HCT116 (cell line): ENCODE data around the gene NPFFR1. TPM values are rescaled to one million over a fixed set of nuclear protein-coding genes. Genes with fewer than 3 reads are reported as not detected.

Experiments used
- ATAC-seq: fragments of 200-7000 bp; cut with Tn5 transposase; 2 replicates; pipeline ENCODE4 v1.9.1; 2020; ENCODE audit warnings: mild to moderate bottlenecking, moderate library complexity
- BruUV-seq: library from RNA; stranded (reverse); fragments of 400-500 nt; replicated peaks from 2 replicates; lab custom pipeline; 2021; lab: Mats Ljungman, UMichigan
- CTCF ChIA-PET: fragments of 300-600 bp; sonication (Branson Sonifier 250); formaldehyde crosslinking; loops from one replicate; lab custom pipeline; 2021; ENCODE audit warnings: antibody characterized with exemption; lab: Charles Lee
- POLR2A ChIA-PET: fragments of 300-600, 350-600 bp; sonication (Branson Sonifier 250); formaldehyde crosslinking; loops from one replicate; lab custom pipeline; 2021; ENCODE audit warnings: antibody characterized with exemption; lab: Charles Lee
- RAD21 ChIA-PET, 2 experiments: fragments of 300-600 bp; sonication (Branson Sonifier 250); formaldehyde crosslinking; loops; one replicate each; lab custom pipeline; 2023; ENCODE audit warnings: low total read pairs in 2 of 2; ENCODE audit not compliant: uncharacterized antibody in 2 of 2, unreplicated experiment in 2 of 2, low non-redundant PET in 1 of 2; lab: Charles Lee
- DNase-seq: peaks from one replicate; pipeline ENCODE4 v3.0.0-alpha.2; 2010; ENCODE audit warnings: low read depth, low spot score
- H2AFZ ChIP-seq: fragments of 200-600 bp; shearing (Covaris generic), sonication (generic); 2 replicates; pipeline ENCODE4 v1.6.1; 2017; ENCODE audit warnings: low read depth, mixed run types, mixed read lengths, antibody characterized with exemption, low read length; ENCODE audit not compliant: poor library complexity, severe bottlenecking
- H3K27ac ChIP-seq: 2 replicates; pipeline ENCODE4 v1.5.1; 2012; ENCODE audit warnings: low read depth, low read length
- H3K27me3 ChIP-seq: fragments of 200-600 bp; sonication (generic); 2 replicates; pipeline ENCODE4 v1.6.1; 2016; ENCODE audit warnings: mixed run types, low read length, mixed read lengths; ENCODE audit not compliant: insufficient read depth
- H3K36me3 ChIP-seq, 2 experiments: fragments of 200-500 bp in 1 of 2; fragments of 200-600 bp in 1 of 2; sonication (Bioruptor generic) in 1 of 2; sonication (generic) in 1 of 2; 2 replicates each; pipeline versions ENCODE4 v1.5.1 to v1.6.1; 2014 to 2016; ENCODE audit warnings: low read length in 2 of 2, inconsistent platforms in 1 of 2, mixed read lengths in 1 of 2, mixed run types in 1 of 2; ENCODE audit not compliant: insufficient read depth in 2 of 2, control insufficient read depth in 1 of 2
- H3K4me1 ChIP-seq, 2 experiments: fragments of 200-600 bp in 1 of 2; sonication (generic) in 1 of 2; 2 replicates each; pipeline versions ENCODE4 v1.5.1 to v1.6.1; 2012 to 2017; ENCODE audit warnings: low read length in 2 of 2, inconsistent platforms in 1 of 2, mild to moderate bottlenecking in 1 of 2, mixed read lengths in 1 of 2, mixed run types in 1 of 2, moderate library complexity in 1 of 2; ENCODE audit not compliant: insufficient read depth in 2 of 2, control insufficient read depth in 1 of 2
- H3K4me2 ChIP-seq: fragments of 200-600 bp; sonication (generic); 2 replicates; pipeline ENCODE4 v1.6.1; 2017; ENCODE audit warnings: mixed run types, low read length, mixed read lengths
- H3K4me3 ChIP-seq, 2 experiments: fragments of 200-600 bp in 1 of 2; sonication (generic) in 1 of 2; replicated peaks in 1 of 2; 2 replicates each; pipeline ENCODE4 v1.5.1; 2011 to 2016; ENCODE audit warnings: low read length in 2 of 2, control low read depth in 1 of 2, low read depth in 1 of 2, mild to moderate bottlenecking in 1 of 2, mixed read lengths in 1 of 2, mixed run types in 1 of 2
- H3K79me2 ChIP-seq: fragments of 200-600 bp; sonication (generic); 2 replicates; pipeline ENCODE4 v1.6.1; 2017; ENCODE audit warnings: mild to moderate bottlenecking, mixed run types, low read length, moderate library complexity, mixed read lengths; ENCODE audit not compliant: insufficient read depth
- H3K9ac ChIP-seq: fragments of 200-600 bp; sonication (generic); 2 replicates; pipeline ENCODE4 v1.6.1; 2016; ENCODE audit warnings: low read length, mixed read lengths
- H3K9me2 ChIP-seq: fragments of 200-600 bp; sonication (generic), shearing (Covaris generic); 2 replicates; pipeline ENCODE4 v1.6.1; 2017; ENCODE audit warnings: mixed run types, mild to moderate bottlenecking, moderate library complexity; ENCODE audit not compliant: insufficient read depth
- H3K9me3 ChIP-seq, 2 experiments: fragments of 200-500 bp in 1 of 2; fragments of 200-600 bp in 1 of 2; sonication (Bioruptor generic) in 1 of 2; sonication (generic) in 1 of 2; 2 replicates each; pipeline ENCODE4 v1.6.1; 2014 to 2017; ENCODE audit warnings: low read length in 2 of 2, mixed read lengths in 2 of 2, inconsistent platforms in 1 of 2, low read depth in 1 of 2, mild to moderate bottlenecking in 1 of 2, mixed run types in 1 of 2, moderate library complexity in 1 of 2; ENCODE audit not compliant: control insufficient read depth in 1 of 2, insufficient read depth in 1 of 2
- H4K20me1 ChIP-seq: fragments of 200-600 bp; sonication (generic), shearing (Covaris generic); 2 replicates; pipeline ENCODE4 v1.6.1; 2017; ENCODE audit warnings: mixed run types, mild to moderate bottlenecking, moderate library complexity; ENCODE audit not compliant: insufficient read depth
- CEBPB ChIP-seq: IDR thresholded peaks from 2 replicates; pipeline ENCODE4 v1.6.1; 2012; ENCODE audit warnings: low read depth
- ELF1 ChIP-seq: IDR thresholded peaks from 2 replicates; pipeline ENCODE4 v1.6.1; 2012; ENCODE audit warnings: low read depth, borderline replicate concordance
- EZH2 ChIP-seq: fragments of 200-600 bp; sonication (generic); IDR thresholded peaks from 2 replicates; pipeline ENCODE4 v1.6.1; 2017; ENCODE audit warnings: antibody characterized with exemption, mixed run types
- JUND ChIP-seq: IDR thresholded peaks from 2 replicates; pipeline ENCODE4 v1.6.1; 2012
- POLR2AphosphoS5 ChIP-seq: IDR thresholded peaks from 2 replicates; pipeline ENCODE4 v1.6.1; 2011; ENCODE audit warnings: mild to moderate bottlenecking, low read depth, low read length, moderate library complexity
- RAD21 ChIP-seq: IDR thresholded peaks from 2 replicates; pipeline ENCODE4 v1.6.1; 2012; ENCODE audit warnings: low read depth, mild to moderate bottlenecking
- SIN3A ChIP-seq: IDR thresholded peaks from 2 replicates; pipeline ENCODE4 v1.6.1; 2012; ENCODE audit warnings: low read depth
- SP1 ChIP-seq: IDR thresholded peaks from 2 replicates; pipeline ENCODE4 v1.6.1; 2012; ENCODE audit warnings: low read depth
- SRF ChIP-seq: IDR thresholded peaks from 2 replicates; pipeline ENCODE4 v1.6.1; 2012; ENCODE audit warnings: low read depth
- TCF7L2 ChIP-seq: IDR thresholded peaks from 2 replicates; pipeline ENCODE4 v1.7.0; 2011; ENCODE audit warnings: borderline replicate concordance, inconsistent platforms; ENCODE audit not compliant: insufficient read depth, insufficient read length; ENCODE audit errors: extremely low read depth
- YY1 ChIP-seq: IDR thresholded peaks from 2 replicates; pipeline ENCODE4 v1.6.1; 2011; ENCODE audit warnings: low read length, low read depth, moderate library complexity, mild to moderate bottlenecking; ENCODE audit not compliant: insufficient replicate concordance; ENCODE audit errors: extremely low read depth
- ZFX ChIP-seq: fragments of 450-650 bp; IDR thresholded peaks from 2 replicates; pipeline ENCODE4 v1.6.1; 2017
- ZNF274 ChIP-seq: fragments of 200-500 bp; sonication (Bioruptor generic); IDR thresholded peaks from 2 replicates; pipeline ENCODE4 v1.6.1; 2014; ENCODE audit warnings: mild to moderate bottlenecking, low read depth, low read length, inconsistent platforms
- intact Hi-C: fragments of 100-400 bp; cut with micrococcal nuclease; formaldehyde crosslinking; loops from 2 replicates; pipeline ENCODE4 v1.10.0; 2022
- total RNA-seq: library from RNA; stranded (reverse); gene quantifications from one replicate; pipeline ENCODE4 v1.2.1, GENCODE V29; 2021; ENCODE audit not compliant: unreplicated experiment
- TF ChIP-seq, protein P1 (sequence below), 3 experiments: fragments of 200-600 bp in 1 of 3; sonication (generic) in 1 of 3; IDR thresholded peaks in 2 of 3; conservative IDR thresholded peaks in 1 of 3; 2 replicates each; pipeline ENCODE4 v1.5.1; 2012 to 2017; ENCODE audit warnings: low read depth in 2 of 3, low read length in 2 of 3, antibody characterized with exemption in 1 of 3, borderline replicate concordance in 1 of 3, control low read depth in 1 of 3, mild to moderate bottlenecking in 1 of 3, mixed read lengths in 1 of 3, mixed run types in 1 of 3, moderate library complexity in 1 of 3; ENCODE audit not compliant: insufficient read depth in 1 of 3
- TF ChIP-seq, protein P2 (sequence below): IDR thresholded peaks from 2 replicates; pipeline ENCODE4 v1.6.1; 2012
- TF ChIP-seq, protein P3 (sequence below): IDR thresholded peaks from 2 replicates; pipeline ENCODE4 v1.6.1; 2011; ENCODE audit warnings: mild to moderate bottlenecking, low read length, moderate library complexity; ENCODE audit not compliant: insufficient replicate concordance; ENCODE audit errors: extremely low read depth
- TF ChIP-seq, protein P4 (sequence below): IDR thresholded peaks from 2 replicates; pipeline ENCODE4 v1.6.1; 2012; ENCODE audit warnings: low read depth
- TF ChIP-seq, protein P5 (sequence below): IDR thresholded peaks from 2 replicates; pipeline ENCODE4 v1.6.1; 2012

Gene NPFFR1
- total RNA-seq, 1 experiment from 2014 or later: 0.02 TPM

DNA sequence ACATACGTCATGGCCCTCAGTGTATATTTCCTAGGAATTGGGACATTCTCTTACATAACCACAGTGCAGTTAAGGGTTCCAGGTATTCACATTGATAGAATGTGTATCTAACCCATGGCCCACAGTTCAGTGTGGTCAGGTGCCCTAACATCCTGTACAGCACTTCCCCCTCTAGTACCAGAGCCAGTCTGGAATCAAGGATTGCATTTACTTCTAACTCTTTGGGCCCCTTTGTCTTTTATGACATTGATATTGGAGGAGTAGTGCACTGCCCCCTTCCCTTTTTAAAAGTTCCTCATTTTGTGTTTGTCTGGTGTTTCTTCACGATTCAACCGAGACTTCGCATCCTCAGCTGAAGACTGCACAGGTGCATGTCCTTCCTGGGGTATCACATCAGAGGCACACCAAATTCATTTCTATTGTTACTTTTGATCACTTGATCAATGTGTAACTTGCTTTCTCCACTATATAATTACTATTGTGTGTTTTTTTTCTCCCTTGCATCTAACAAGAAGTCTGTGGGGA lies 22.4 kb upstream of the NPFFR1 start:
- no peaks in the 10 kb centered on the region for H3K36me3 ChIP-seq
- no peak overlapping the region for H3K4me3 ChIP-seq
- no peaks in the 10 kb centered on the region for H3K27me3 ChIP-seq
- no peak overlapping the region for H2AFZ ChIP-seq
- H3K9me2 ChIP-seq: no peaks in the 10 kb centered on the region
- no peaks in the 10 kb centered on the region for H3K9me3 ChIP-seq
- DNase-seq (no peak), ATAC-seq (no peak)
- RAD21 ChIA-PET: no interaction called here
- H3K4me2 ChIP-seq: no peak overlapping the region
- H3K9ac ChIP-seq: no peak overlapping the region
- BruUV-seq: no TSS peak
- intact Hi-C loops: no loop called here
- H3K79me2 ChIP-seq: no peaks in the 10 kb centered on the region
- POLR2A ChIA-PET: no interaction called here
- H3K27ac ChIP-seq: no peak overlapping the region
- CTCF ChIA-PET: no interaction called here
- no peak for TF ChIP-seq POLR2AphosphoS5
- TF ChIP-seq JUND: no peak
- no peak for TF ChIP-seq ZFX
- TF ChIP-seq YY1: no peak
- TF ChIP-seq SRF: no peak
- TF ChIP-seq, protein P1, sequence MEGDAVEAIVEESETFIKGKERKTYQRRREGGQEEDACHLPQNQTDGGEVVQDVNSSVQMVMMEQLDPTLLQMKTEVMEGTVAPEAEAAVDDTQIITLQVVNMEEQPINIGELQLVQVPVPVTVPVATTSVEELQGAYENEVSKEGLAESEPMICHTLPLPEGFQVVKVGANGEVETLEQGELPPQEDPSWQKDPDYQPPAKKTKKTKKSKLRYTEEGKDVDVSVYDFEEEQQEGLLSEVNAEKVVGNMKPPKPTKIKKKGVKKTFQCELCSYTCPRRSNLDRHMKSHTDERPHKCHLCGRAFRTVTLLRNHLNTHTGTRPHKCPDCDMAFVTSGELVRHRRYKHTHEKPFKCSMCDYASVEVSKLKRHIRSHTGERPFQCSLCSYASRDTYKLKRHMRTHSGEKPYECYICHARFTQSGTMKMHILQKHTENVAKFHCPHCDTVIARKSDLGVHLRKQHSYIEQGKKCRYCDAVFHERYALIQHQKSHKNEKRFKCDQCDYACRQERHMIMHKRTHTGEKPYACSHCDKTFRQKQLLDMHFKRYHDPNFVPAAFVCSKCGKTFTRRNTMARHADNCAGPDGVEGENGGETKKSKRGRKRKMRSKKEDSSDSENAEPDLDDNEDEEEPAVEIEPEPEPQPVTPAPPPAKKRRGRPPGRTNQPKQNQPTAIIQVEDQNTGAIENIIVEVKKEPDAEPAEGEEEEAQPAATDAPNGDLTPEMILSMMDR (IDR thresholded peaks at IDR 0.05 in 2 of 3, conservative IDR thresholded peaks at IDR 0.05 in 1 of 3; ENCODE audit: borderline replicate concordance in 1 of 3, insufficient read depth in 1 of 3, low read depth in 2 of 3, low read length in 2 of 3): no peak
- no peak for TF ChIP-seq SP1
- no peak for TF ChIP-seq CEBPB
- TF ChIP-seq ZNF274: no peak
- TF ChIP-seq, protein P2, sequence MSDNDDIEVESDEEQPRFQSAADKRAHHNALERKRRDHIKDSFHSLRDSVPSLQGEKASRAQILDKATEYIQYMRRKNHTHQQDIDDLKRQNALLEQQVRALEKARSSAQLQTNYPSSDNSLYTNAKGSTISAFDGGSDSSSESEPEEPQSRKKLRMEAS: no peak
- TF ChIP-seq EZH2: no peak
- no peak for TF ChIP-seq TCF7L2
- no peak for TF ChIP-seq ELF1
- TF ChIP-seq, protein P3, sequence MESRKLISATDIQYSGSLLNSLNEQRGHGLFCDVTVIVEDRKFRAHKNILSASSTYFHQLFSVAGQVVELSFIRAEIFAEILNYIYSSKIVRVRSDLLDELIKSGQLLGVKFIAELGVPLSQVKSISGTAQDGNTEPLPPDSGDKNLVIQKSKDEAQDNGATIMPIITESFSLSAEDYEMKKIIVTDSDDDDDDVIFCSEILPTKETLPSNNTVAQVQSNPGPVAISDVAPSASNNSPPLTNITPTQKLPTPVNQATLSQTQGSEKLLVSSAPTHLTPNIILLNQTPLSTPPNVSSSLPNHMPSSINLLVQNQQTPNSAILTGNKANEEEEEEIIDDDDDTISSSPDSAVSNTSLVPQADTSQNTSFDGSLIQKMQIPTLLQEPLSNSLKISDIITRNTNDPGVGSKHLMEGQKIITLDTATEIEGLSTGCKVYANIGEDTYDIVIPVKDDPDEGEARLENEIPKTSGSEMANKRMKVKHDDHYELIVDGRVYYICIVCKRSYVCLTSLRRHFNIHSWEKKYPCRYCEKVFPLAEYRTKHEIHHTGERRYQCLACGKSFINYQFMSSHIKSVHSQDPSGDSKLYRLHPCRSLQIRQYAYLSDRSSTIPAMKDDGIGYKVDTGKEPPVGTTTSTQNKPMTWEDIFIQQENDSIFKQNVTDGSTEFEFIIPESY: no peak
- TF ChIP-seq SIN3A: no peak
- TF ChIP-seq, protein P4, sequence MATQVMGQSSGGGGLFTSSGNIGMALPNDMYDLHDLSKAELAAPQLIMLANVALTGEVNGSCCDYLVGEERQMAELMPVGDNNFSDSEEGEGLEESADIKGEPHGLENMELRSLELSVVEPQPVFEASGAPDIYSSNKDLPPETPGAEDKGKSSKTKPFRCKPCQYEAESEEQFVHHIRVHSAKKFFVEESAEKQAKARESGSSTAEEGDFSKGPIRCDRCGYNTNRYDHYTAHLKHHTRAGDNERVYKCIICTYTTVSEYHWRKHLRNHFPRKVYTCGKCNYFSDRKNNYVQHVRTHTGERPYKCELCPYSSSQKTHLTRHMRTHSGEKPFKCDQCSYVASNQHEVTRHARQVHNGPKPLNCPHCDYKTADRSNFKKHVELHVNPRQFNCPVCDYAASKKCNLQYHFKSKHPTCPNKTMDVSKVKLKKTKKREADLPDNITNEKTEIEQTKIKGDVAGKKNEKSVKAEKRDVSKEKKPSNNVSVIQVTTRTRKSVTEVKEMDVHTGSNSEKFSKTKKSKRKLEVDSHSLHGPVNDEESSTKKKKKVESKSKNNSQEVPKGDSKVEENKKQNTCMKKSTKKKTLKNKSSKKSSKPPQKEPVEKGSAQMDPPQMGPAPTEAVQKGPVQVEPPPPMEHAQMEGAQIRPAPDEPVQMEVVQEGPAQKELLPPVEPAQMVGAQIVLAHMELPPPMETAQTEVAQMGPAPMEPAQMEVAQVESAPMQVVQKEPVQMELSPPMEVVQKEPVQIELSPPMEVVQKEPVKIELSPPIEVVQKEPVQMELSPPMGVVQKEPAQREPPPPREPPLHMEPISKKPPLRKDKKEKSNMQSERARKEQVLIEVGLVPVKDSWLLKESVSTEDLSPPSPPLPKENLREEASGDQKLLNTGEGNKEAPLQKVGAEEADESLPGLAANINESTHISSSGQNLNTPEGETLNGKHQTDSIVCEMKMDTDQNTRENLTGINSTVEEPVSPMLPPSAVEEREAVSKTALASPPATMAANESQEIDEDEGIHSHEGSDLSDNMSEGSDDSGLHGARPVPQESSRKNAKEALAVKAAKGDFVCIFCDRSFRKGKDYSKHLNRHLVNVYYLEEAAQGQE: no peak
- TF ChIP-seq, protein P5, sequence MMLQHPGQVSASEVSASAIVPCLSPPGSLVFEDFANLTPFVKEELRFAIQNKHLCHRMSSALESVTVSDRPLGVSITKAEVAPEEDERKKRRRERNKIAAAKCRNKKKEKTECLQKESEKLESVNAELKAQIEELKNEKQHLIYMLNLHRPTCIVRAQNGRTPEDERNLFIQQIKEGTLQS: no peak
- no peak for TF ChIP-seq RAD21
- no peaks in the 10 kb centered on the region for H3K4me1 ChIP-seq
- no peaks in the 10 kb centered on the region for H4K20me1 ChIP-seq
